MG63 (cell line): Measurements from ENCODE around the gene TECPR2. TPM values are rescaled to one million over a fixed set of nuclear protein-coding genes. Genes with fewer than 3 reads are reported as not detected.

Experiments used
- total RNA-seq: library from RNA; depleted of rRNA; stranded (reverse); fragments of >200 nt; shearing (Covaris generic); gene quantifications from 2 replicates; pipeline ENCODE4 v1.2.3, GENCODE V29; 2014; ENCODE audit warnings: low replicate concordance; rRNA removed

TECPR2 gene
- total RNA-seq, 1 experiment from 2014 or later, result 1.6 TPM

Other genes starting within 250 kb of the TECPR2 start
- gene WDR20, start 223.0 kb upstream of the TECPR2 start, total RNA-seq, result 11.2 and 11.8 TPM in 2 replicates
- gene MOK, start 57.8 kb upstream of the TECPR2 start, total RNA-seq, result 17.6 and 23.0 TPM in 2 replicates
- 4.4 and 4.8 TPM in 2 replicates for gene ZNF839, start 43.2 kb upstream of the TECPR2 start, total RNA-seq
- 57.7 and 68.8 TPM in 2 replicates for gene CINP, start 51 bp upstream of the TECPR2 start, total RNA-seq
- 10.5 and 13.0 TPM in 2 replicates for gene ANKRD9, start 146.8 kb downstream of the TECPR2 start, total RNA-seq
- 7.1 and 12.0 TPM in 2 replicates for gene RCOR1, start 229.7 kb downstream of the TECPR2 start, total RNA-seq